B cell (primary cell): ENCODE data around the gene ABCG1. TPM values are rescaled to one million over a fixed set of nuclear protein-coding genes. Genes with fewer than 3 reads are reported as not detected.

Source experiments
- ATAC-seq: fragments of 200-7000 bp; cut with Tn5 transposase; one replicate; pipeline ENCODE4 v1.10.0; 2021; ENCODE audit warnings: low read depth, mild to moderate bottlenecking, moderate number of reproducible peaks, moderate library complexity
- CTCF ChIA-PET: fragments of 350-600 bp; sonication (Branson Sonifier 250); formaldehyde crosslinking; loops from one replicate; lab custom pipeline; 2021; ENCODE audit warnings: antibody characterized with exemption, inconsistent platforms; lab: Charles Lee
- POLR2A ChIA-PET: fragments of 350-600 bp; sonication (Branson Sonifier 250); formaldehyde crosslinking; loops from one replicate; lab custom pipeline; 2021; ENCODE audit warnings: antibody characterized with exemption; lab: Charles Lee
- DNase-seq: peaks from one replicate; pipeline ENCODE4 v3.0.0; 2013
- H2AFZ ChIP-seq: 2 replicates; pipeline ENCODE4 v1.6.1; 2012; ENCODE audit warnings: mild to moderate bottlenecking, low read depth, low read length; ENCODE audit not compliant: insufficient read depth, poor library complexity, severe bottlenecking
- H3K27ac ChIP-seq, 2 donors: 1 replicate in 1 of 2; 2 replicates in 1 of 2; pipeline ENCODE4 v1.5.1; 2012 to 2013; ENCODE audit warnings: low read length in 2 of 2, mild to moderate bottlenecking in 2 of 2, moderate library complexity in 1 of 2
- H3K27me3 ChIP-seq, 4 experiments: fragments of 200-600 bp in 1 of 4; sonication (generic) in 1 of 4; replicated peaks in 1 of 4; 1 replicate in 2 of 4; 2 replicates in 2 of 4; pipeline versions ENCODE4 v1.6.1 to v1.7.0; 2013 to 2016; ENCODE audit warnings: low read length in 3 of 4, mild to moderate bottlenecking in 2 of 4, mixed read lengths in 1 of 4, moderate library complexity in 1 of 4; ENCODE audit not compliant: insufficient read depth in 4 of 4, control insufficient read depth in 3 of 4; ENCODE audit errors: control extremely low read depth in 1 of 4
- H3K36me3 ChIP-seq, 2 experiments: replicated peaks in 1 of 2; 1 replicate in 1 of 2; 2 replicates in 1 of 2; pipeline versions ENCODE4 v1.6.1 to v1.7.1; 2013; ENCODE audit warnings: low read length in 1 of 2; ENCODE audit not compliant: insufficient read depth in 2 of 2, control insufficient read depth in 1 of 2; ENCODE audit errors: control extremely low read depth in 1 of 2, extremely low read depth in 1 of 2
- H3K4me1 ChIP-seq, 2 donors: fragments of 200-600 bp in 1 of 2; sonication (generic) in 1 of 2; 1 replicate in 1 of 2; 2 replicates in 1 of 2; pipeline versions ENCODE4 v1.5.1 to v1.6.1; 2013 to 2017; ENCODE audit warnings: low read length in 2 of 2; ENCODE audit not compliant: control insufficient read depth in 2 of 2, insufficient read depth in 2 of 2
- H3K4me2 ChIP-seq: replicated peaks from 2 replicates; pipeline ENCODE3; 2012; ENCODE audit warnings: mild to moderate bottlenecking, low read depth, low read length; ENCODE audit not compliant: poor library complexity, severe bottlenecking
- H3K4me3 ChIP-seq, 5 experiments: fragments of 200-600 bp in 1 of 5; sonication (generic) in 1 of 5; 1 replicate in 3 of 5; 2 replicates in 2 of 5; pipeline versions ENCODE4 v1.5.1 to v1.7.0; 2011 to 2016; ENCODE audit warnings: low read length in 4 of 5, mild to moderate bottlenecking in 4 of 5, low read depth in 2 of 5, control low read depth in 1 of 5, moderate library complexity in 1 of 5; ENCODE audit not compliant: insufficient read depth in 1 of 5; ENCODE audit errors: control extremely low read depth in 1 of 5, extremely low read depth in 1 of 5
- H3K79me2 ChIP-seq: fragments of 200-600 bp; sonication (generic); one replicate; pipeline ENCODE4 v1.6.0; 2016; ENCODE audit warnings: low read length; ENCODE audit not compliant: control insufficient read depth, insufficient read depth
- H3K9ac ChIP-seq: fragments of 200-600 bp; sonication (generic); 2 replicates; pipeline ENCODE4 v1.6.1; 2017; ENCODE audit warnings: mild to moderate bottlenecking, low read length, moderate library complexity
- H3K9me3 ChIP-seq, 3 donors: one replicate each; pipeline versions ENCODE4 v1.6.1 to v1.7.1; 2013; ENCODE audit warnings: low read length in 2 of 3; ENCODE audit not compliant: control insufficient read depth in 2 of 3, insufficient read depth in 1 of 3; ENCODE audit errors: control extremely low read depth in 1 of 3
- H4K20me1 ChIP-seq: 2 replicates; pipeline ENCODE4 v1.6.0; 2012; ENCODE audit warnings: mild to moderate bottlenecking, low read length; ENCODE audit not compliant: insufficient read depth, control insufficient read depth, poor library complexity, severe bottlenecking
- H3K27ac Mint-ChIP-seq: one replicate; pipeline ENCODE4 v1.8.0; 2021; ENCODE audit warnings: mixed read lengths
- H3K27me3 Mint-ChIP-seq: one replicate; pipeline ENCODE4 v1.8.0; 2021; ENCODE audit warnings: mixed read lengths
- H3K4me1 Mint-ChIP-seq: one replicate; pipeline ENCODE4 v1.8.0; 2021; ENCODE audit warnings: mixed read lengths
- H3K4me3 Mint-ChIP-seq: one replicate; pipeline ENCODE4 v1.8.0; 2021; ENCODE audit warnings: mixed read lengths
- H3K9me3 Mint-ChIP-seq: one replicate; pipeline ENCODE4 v1.8.0; 2022; ENCODE audit warnings: mixed read lengths; ENCODE audit not compliant: insufficient read depth
- EZH2 ChIP-seq: IDR thresholded peaks from 2 replicates; pipeline ENCODE4 v1.6.1; 2012; ENCODE audit warnings: borderline replicate concordance, low read depth, mild to moderate bottlenecking, moderate library complexity, low read length; ENCODE audit not compliant: insufficient read depth, poor library complexity, severe bottlenecking
- WGBS: methylation state at CpG from one replicate; pipeline ENCODE4 v1.1.5; 2013; ENCODE audit warnings: missing lambda C conversion rate; ENCODE audit not compliant: insufficient coverage; 5-methylcytosine and 5-hydroxymethylcytosine counted together
- intact Hi-C: fragments of 100-400 bp; cut with micrococcal nuclease; formaldehyde crosslinking; loops from one replicate; pipeline ENCODE4 v1.10.0; 2022
- polyA plus RNA-seq: library from polyadenylated mRNA; depleted of rRNA; stranded (reverse); fragments of >200 nt; gene quantifications from 2 replicates; pipeline ENCODE4 v1.2.3, GENCODE V29; 2012
- total RNA-seq, 2 donors: library from RNA; stranded (reverse); fragments of 120-200 nt in 1 of 2; gene quantifications; 1 replicate in 1 of 2; 2 replicates in 1 of 2; pipeline versions ENCODE4 v1.2.3 to v1.2.4, GENCODE V29; 2013 to 2022
- TF ChIP-seq, protein P1 (sequence below): fragments of 200-600 bp; IDR thresholded peaks from one replicate; pipeline ENCODE4 v1.8.0; 2022; ENCODE audit warnings: antibody characterized with exemption, mild to moderate bottlenecking

ABCG1 gene
- total and polyA plus RNA-seq, 2 donors (not counting 1 experiment from before 2014, with no cell fraction given) = 8.7 to 27.5 TPM

- Mint-ChIP-seq H3K4me1 (peaks cover 90% of the 10 kb centered on the region), H3K9me3 (peaks cover 3% of the 10 kb centered on the region), H3K27ac (no peak overlapping the region), H3K27me3 (no peaks in the 10 kb centered on the region), H3K4me3 (peak overlapping the region; percentile 37)
- WGBS = 100% methylated on average over 2 of the region's 2 CpGs
- H3K4me1 ChIP-seq = peaks cover 72 to 88% of the 10 kb centered on the region in 2 donors
- DNase-seq (no peak), ATAC-seq (no peak)
- peaks cover 62% of the 10 kb centered on the region for H3K79me2 ChIP-seq
- H4K20me1 ChIP-seq = peaks cover 44% of the 10 kb centered on the region
- peaks cover 0 to 19% of the 10 kb centered on the region in 2 experiments for H3K36me3 ChIP-seq
- peak overlapping the region in 1 of 2 donors; percentile 98 for H3K27ac ChIP-seq
- H3K27me3 ChIP-seq = no peaks in the 10 kb centered on the region
- H3K9me3 ChIP-seq = peaks cover 0 to 15% (median 0%) of the 10 kb centered on the region in 3 donors
- ChIA-PET CTCF (interaction anchor here (3.3 to 4.7 kb wide), 3 partner anchors 11 to 68 kb away, joined by 19 to 36 read pairs (median 32); partner anchors contain the start of gene ABCG1), POLR2A (no interaction called here)
- intact Hi-C loops = loop anchor here (2.0 to 10.0 kb wide), 5 partner anchors 33 to 867 kb away; partner anchors contain the start of genes MX2, PRDM15 and ZBTB21
- H3K9ac ChIP-seq = no peak overlapping the region
- TF ChIP-seq EZH2 = no peak
- TF ChIP-seq, protein P1, sequence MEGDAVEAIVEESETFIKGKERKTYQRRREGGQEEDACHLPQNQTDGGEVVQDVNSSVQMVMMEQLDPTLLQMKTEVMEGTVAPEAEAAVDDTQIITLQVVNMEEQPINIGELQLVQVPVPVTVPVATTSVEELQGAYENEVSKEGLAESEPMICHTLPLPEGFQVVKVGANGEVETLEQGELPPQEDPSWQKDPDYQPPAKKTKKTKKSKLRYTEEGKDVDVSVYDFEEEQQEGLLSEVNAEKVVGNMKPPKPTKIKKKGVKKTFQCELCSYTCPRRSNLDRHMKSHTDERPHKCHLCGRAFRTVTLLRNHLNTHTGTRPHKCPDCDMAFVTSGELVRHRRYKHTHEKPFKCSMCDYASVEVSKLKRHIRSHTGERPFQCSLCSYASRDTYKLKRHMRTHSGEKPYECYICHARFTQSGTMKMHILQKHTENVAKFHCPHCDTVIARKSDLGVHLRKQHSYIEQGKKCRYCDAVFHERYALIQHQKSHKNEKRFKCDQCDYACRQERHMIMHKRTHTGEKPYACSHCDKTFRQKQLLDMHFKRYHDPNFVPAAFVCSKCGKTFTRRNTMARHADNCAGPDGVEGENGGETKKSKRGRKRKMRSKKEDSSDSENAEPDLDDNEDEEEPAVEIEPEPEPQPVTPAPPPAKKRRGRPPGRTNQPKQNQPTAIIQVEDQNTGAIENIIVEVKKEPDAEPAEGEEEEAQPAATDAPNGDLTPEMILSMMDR = no peak
- H3K4me3 ChIP-seq = no peak overlapping the region
- peak overlapping the region; percentile 91 for H3K4me2 ChIP-seq
- no peak overlapping the region for H2AFZ ChIP-seq
These were observed 12.8 kb downstream of the ABCG1 start for GRCh38 chr21:42231756-42232155.

DNA sequence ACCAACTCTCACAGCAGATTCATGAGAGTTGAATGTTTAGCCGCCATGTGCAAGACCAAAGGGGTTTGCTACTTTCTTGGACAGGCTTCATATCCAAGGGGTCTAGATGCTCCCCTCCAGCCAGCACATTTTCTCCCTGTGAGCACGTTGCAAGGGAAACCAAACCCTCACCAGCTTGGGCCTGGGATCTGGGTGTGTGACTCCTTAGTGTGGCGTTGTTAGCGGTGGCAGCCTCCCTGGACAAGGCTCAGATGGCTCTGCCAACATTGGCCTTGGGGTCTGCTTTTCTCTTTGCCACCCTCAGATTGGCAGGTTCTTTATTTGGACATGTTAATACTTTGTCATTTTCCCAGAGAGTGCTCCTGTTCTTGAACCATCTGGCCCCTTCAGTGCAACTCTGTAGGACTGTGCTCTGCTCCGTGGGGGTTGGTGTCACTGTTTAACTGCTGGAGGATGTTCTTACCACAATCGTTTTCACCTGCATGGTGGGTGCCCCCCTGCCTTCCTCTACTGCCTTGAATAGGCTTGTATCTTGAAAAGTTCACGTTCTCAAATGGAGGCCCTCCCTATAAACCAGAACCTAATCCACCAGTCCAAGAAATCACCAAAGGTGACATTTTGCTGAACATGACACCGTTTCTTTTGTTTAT is 13.4 kb downstream of the ABCG1 start:
- Histone ChIP-seq H4K20me1 (peaks cover 43% of the 10 kb centered on the region), H3K36me3 (peaks cover 0 to 14% of the 10 kb centered on the region in 2 experiments), H3K9ac (no peak overlapping the region), H2AFZ (no peak overlapping the region), H3K4me3 (peak overlapping the region in 3 of 5 experiments; percentile 5 to 62 (median 5)), H3K9me3 (peaks cover 0 to 15% (median 0%) of the 10 kb centered on the region in 3 donors), H3K27ac (peak overlapping the region; percentile 93 to 98), H3K4me1 (peaks cover 77 to 92% of the 10 kb centered on the region in 2 donors), H3K27me3 (no peaks in the 10 kb centered on the region), H3K4me2 (peak overlapping the region; percentile 91), H3K79me2 (peaks cover 68% of the 10 kb centered on the region)
- intact Hi-C loops = loop anchor here (2.0 to 10.0 kb wide), 5 partner anchors 34 to 868 kb away; partner anchors contain the start of genes MX2, PRDM15 and ZBTB21
- no peak for ATAC-seq
- ChIA-PET CTCF (interaction anchor here (1.1 to 4.7 kb wide), 8 partner anchors 12 to 77 kb away, joined by 3 to 36 read pairs (median 13); partner anchors contain the start of gene ABCG1), POLR2A (interaction anchor here (0.8 to 1.7 kb wide), 3 partner anchors 13 to 303 kb away, joined by 3 to 23 read pairs (median 3); partner anchors contain the start of gene ABCG1)
- no peaks in the 10 kb centered on the region for H3K27me3 Mint-ChIP-seq
- 0% methylated on average over 2 of the region's 8 CpGs for WGBS
- DNase-seq = no peak
- peaks cover 95% of the 10 kb centered on the region for H3K4me1 Mint-ChIP-seq
- peaks cover 3% of the 10 kb centered on the region for H3K9me3 Mint-ChIP-seq
- H3K27ac Mint-ChIP-seq = peak overlapping the region; percentile 93
- TF ChIP-seq, protein P1 = no peak
- TF ChIP-seq EZH2 = no peak
- peak overlapping the region; percentile 82 for H3K4me3 Mint-ChIP-seq
